Caco-2 (cell line): ENCODE measurements around the gene CDK5RAP2. TPM values are rescaled to one million over a fixed set of nuclear protein-coding genes. Genes with fewer than 3 reads are reported as not detected.

ENCODE experiments used
- BruUV-seq: library from RNA; stranded (reverse); fragments of 400-500 nt; replicated peaks from 2 replicates; lab custom pipeline; 2021; lab: Mats Ljungman, UMichigan
- CTCF ChIA-PET: fragments of 300-600 bp; sonication (Branson Sonifier 250); formaldehyde crosslinking; loops from one replicate; lab custom pipeline; 2022; ENCODE audit warnings: antibody characterized with exemption; lab: Charles Lee
- POLR2A ChIA-PET: fragments of 300-600 bp; sonication (Branson Sonifier 250); formaldehyde crosslinking; loops from one replicate; lab custom pipeline; 2022; ENCODE audit warnings: antibody characterized with exemption; lab: Charles Lee
- DNase-seq, 2 experiments: peaks; one replicate each; pipeline versions ENCODE4 v3.0.0 to v3.0.0-alpha.2; 2020 to 2022
- H3K27me3 ChIP-seq: replicated peaks from 2 replicates; pipeline ENCODE4 v1.6.0; 2011; ENCODE audit warnings: low read length; ENCODE audit not compliant: control insufficient read depth, insufficient read depth
- H3K36me3 ChIP-seq: 2 replicates; pipeline ENCODE4 v1.5.1; 2011; ENCODE audit warnings: low read length; ENCODE audit not compliant: control insufficient read depth, insufficient read depth
- H3K4me1 ChIP-seq: fragments of 250-450 bp; sonication (Bioruptor Pico); 2 replicates; pipeline ENCODE4 v1.5.1; 2020; ENCODE audit warnings: mild to moderate bottlenecking
- H3K4me3 ChIP-seq: 2 replicates; pipeline ENCODE4 v1.5.1; 2011; ENCODE audit warnings: low read depth, mild to moderate bottlenecking, control low read depth, low read length
- H3K9me3 ChIP-seq: fragments of 250-450 bp; sonication (Bioruptor Pico); 2 replicates; pipeline ENCODE4 v1.5.1; 2020; ENCODE audit warnings: mild to moderate bottlenecking, moderate library complexity
- H3K27ac Mint-ChIP-seq: one replicate; pipeline ENCODE4 v1.8.0; 2022; ENCODE audit warnings: mixed read lengths; ENCODE audit not compliant: unreplicated experiment
- H3K27me3 Mint-ChIP-seq: one replicate; pipeline ENCODE4 v1.8.0; 2022; ENCODE audit warnings: mixed read lengths; ENCODE audit not compliant: insufficient read depth, unreplicated experiment
- H3K36me3 Mint-ChIP-seq: one replicate; pipeline ENCODE4 v1.8.0; 2022; ENCODE audit warnings: mild to moderate bottlenecking, mixed read lengths; ENCODE audit not compliant: insufficient read depth, unreplicated experiment
- H3K4me1 Mint-ChIP-seq: one replicate; pipeline ENCODE4 v1.8.0; 2022; ENCODE audit warnings: low read depth, mixed read lengths; ENCODE audit not compliant: unreplicated experiment
- H3K4me3 Mint-ChIP-seq: one replicate; pipeline ENCODE4 v1.8.0; 2022; ENCODE audit warnings: mild to moderate bottlenecking, moderate library complexity, mixed read lengths; ENCODE audit not compliant: unreplicated experiment
- H3K9me3 Mint-ChIP-seq: one replicate; pipeline ENCODE4 v1.8.0; 2022; ENCODE audit warnings: mixed read lengths; ENCODE audit not compliant: unreplicated experiment
- CTCF ChIP-seq, 2 experiments: fragments of 200-600 bp in 1 of 2; IDR thresholded peaks; 1 replicate in 1 of 2; 2 replicates in 1 of 2; pipeline versions ENCODE4 v1.5.1 to v1.8.0; 2011 to 2022; ENCODE audit warnings: antibody characterized with exemption in 1 of 2, control low read depth in 1 of 2, inconsistent platforms in 1 of 2, low read depth in 1 of 2, low read length in 1 of 2, mild to moderate bottlenecking in 1 of 2, moderate library complexity in 1 of 2; ENCODE audit not compliant: insufficient read depth in 1 of 2, severe bottlenecking in 1 of 2, unreplicated experiment in 1 of 2
- intact Hi-C: fragments of 100-400 bp; cut with micrococcal nuclease; formaldehyde crosslinking; loops from one replicate; pipeline ENCODE4 v1.10.0; 2022; ENCODE audit not compliant: unreplicated experiment
- total RNA-seq: library from RNA; stranded (reverse); gene quantifications from 2 replicates; pipeline ENCODE4 v1.2.3, GENCODE V29; 2022

CDK5RAP2 gene
- total RNA-seq, 1 experiment from 2014 or later = 71.3 TPM

- H3K36me3 ChIP-seq = no peaks in the 10 kb centered on the region; the same call in 1 of the 2 replicates
- H3K27me3 Mint-ChIP-seq = no peaks in the 10 kb centered on the region
- CTCF ChIA-PET = no interaction called here
Observed at GRCh38 chr9:120443489-120443888, 136.5 kb downstream of the CDK5RAP2 start.

GRCh38 chr9:120442308-120442995 is 137.5 kb downstream of the CDK5RAP2 start:
- H3K4me1 ChIP-seq = no peaks in the 10 kb centered on the region
- H3K27me3 Mint-ChIP-seq = no peaks in the 10 kb centered on the region
- H3K4me1 Mint-ChIP-seq = no peaks in the 10 kb centered on the region
- H3K36me3 ChIP-seq = no peaks in the 10 kb centered on the region; the same call in 1 of the 2 replicates
- no peaks in the 10 kb centered on the region for H3K27me3 ChIP-seq
- H3K36me3 Mint-ChIP-seq = peaks cover 55% of the 10 kb centered on the region
- no peaks in the 10 kb centered on the region for H3K9me3 Mint-ChIP-seq
- no peaks in the 10 kb centered on the region for H3K9me3 ChIP-seq
- no peak overlapping the region for H3K27ac Mint-ChIP-seq
- no peak for DNase-seq
- H3K4me3 ChIP-seq = no peak overlapping the region
- H3K4me3 Mint-ChIP-seq = no peak overlapping the region
- no peak for TF ChIP-seq CTCF (IDR thresholded peaks at IDR 0.05; ENCODE audit: insufficient read depth in 1 of 2, low read depth in 1 of 2, low read length in 1 of 2, severe bottlenecking in 1 of 2, unreplicated experiment in 1 of 2)
- ChIA-PET POLR2A (no interaction called here), CTCF (interaction anchor here (0.6 kb wide), 1 partner anchor 48 kb away, joined by 5 read pairs; no protein-coding TSS in a partner anchor)
- BruUV-seq = no TSS peak
- intact Hi-C loops = no loop called here

More at GRCh38 chr9:120443489-120443888, 136.5 kb downstream of the CDK5RAP2 start:
- no peak for DNase-seq
- Mint-ChIP-seq H3K4me1 (no peaks in the 10 kb centered on the region), H3K9me3 (no peaks in the 10 kb centered on the region), H3K36me3 (peaks cover 47% of the 10 kb centered on the region), H3K4me3 (no peak overlapping the region), H3K27ac (no peak overlapping the region)
- Histone ChIP-seq H3K9me3 (no peaks in the 10 kb centered on the region), H3K4me3 (no peak overlapping the region), H3K4me1 (no peaks in the 10 kb centered on the region), H3K27me3 (no peaks in the 10 kb centered on the region)
- POLR2A ChIA-PET = no interaction called here
- intact Hi-C loops = no loop called here
- no peak for TF ChIP-seq CTCF (IDR thresholded peaks at IDR 0.05; ENCODE audit: insufficient read depth in 1 of 2, low read depth in 1 of 2, low read length in 1 of 2, severe bottlenecking in 1 of 2, unreplicated experiment in 1 of 2)
- BruUV-seq = no TSS peak

DNA sequence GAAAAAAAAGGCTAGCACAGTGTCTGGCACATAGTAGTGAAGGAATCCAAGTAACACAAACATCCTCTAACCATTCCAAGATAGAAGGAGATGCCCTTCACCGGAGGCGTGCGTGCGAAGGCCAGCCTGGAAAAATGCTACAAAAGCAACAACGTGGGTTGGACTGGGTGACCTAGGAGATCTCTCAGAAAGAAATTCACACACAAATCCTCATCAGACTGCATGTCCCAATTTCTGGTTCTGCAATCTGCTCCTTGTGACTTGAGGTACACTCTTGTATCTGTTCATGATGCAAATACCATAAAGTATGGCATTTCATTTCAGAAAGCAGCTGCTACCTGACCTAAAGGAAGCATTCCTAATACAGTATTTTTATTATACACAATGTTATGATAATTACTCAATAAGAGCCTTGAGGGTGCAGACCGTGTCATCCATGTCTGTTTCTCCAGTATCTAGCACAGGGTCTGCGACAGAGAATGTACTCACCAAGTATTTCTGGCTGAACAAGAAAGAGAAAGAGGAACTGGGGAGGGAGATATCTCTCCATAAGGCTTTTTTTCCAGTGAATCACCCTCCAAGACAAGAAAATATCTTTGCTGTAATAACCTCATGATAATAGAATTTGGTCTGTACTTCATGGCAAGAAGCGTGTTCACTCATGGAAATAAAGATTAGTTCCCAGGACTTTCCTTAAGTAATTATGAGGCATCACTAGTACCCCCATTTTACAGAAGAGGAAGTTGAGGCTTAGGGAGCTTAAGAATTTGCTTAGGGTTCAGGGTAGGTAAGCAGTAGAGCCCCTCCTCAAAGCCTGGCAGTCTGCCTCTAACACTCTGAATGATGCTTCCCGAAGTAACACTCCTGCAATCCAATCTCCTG is 138.3 kb downstream of the CDK5RAP2 start:
- H3K4me1 Mint-ChIP-seq = no peaks in the 10 kb centered on the region
- peaks cover 54% of the 10 kb centered on the region for H3K36me3 Mint-ChIP-seq
- H3K36me3 ChIP-seq = no peaks in the 10 kb centered on the region; the same call in 1 of the 2 replicates
- H3K4me3 Mint-ChIP-seq = no peak overlapping the region
- ChIA-PET POLR2A (no interaction called here), CTCF (no interaction called here)
- H3K27me3 Mint-ChIP-seq = no peaks in the 10 kb centered on the region
- no peak for DNase-seq
- H3K27me3 ChIP-seq = no peaks in the 10 kb centered on the region
- H3K4me3 ChIP-seq = no peak overlapping the region
- no peak overlapping the region for H3K27ac Mint-ChIP-seq
- no TSS peak for BruUV-seq
- H3K9me3 ChIP-seq = no peaks in the 10 kb centered on the region
- TF ChIP-seq CTCF (IDR thresholded peaks at IDR 0.05; ENCODE audit: insufficient read depth in 1 of 2, low read depth in 1 of 2, low read length in 1 of 2, severe bottlenecking in 1 of 2, unreplicated experiment in 1 of 2) = no peak
- H3K4me1 ChIP-seq = no peaks in the 10 kb centered on the region
- no peaks in the 10 kb centered on the region for H3K9me3 Mint-ChIP-seq
- intact Hi-C loops = no loop called here
